HuH-7.5 (cell line): ENCODE measurements around the gene CPSF3.
A peak's percentile ranks its signal among the peaks of the same experiment; 100 is the strongest.

Source experiments
- DNase-seq: peaks from one replicate; pipeline ENCODE4 v3.0.0; 2011; ENCODE audit warnings: low spot score

Gene CPSF3

GRCh38 chr2:9419541-9419940, 3.9 kb upstream of the CPSF3 start:
- no peak for DNase-seq

GRCh38 chr2:9420495-9420894, 3.0 kb upstream of the CPSF3 start:
- no peak for DNase-seq

- peak; percentile 38 for DNase-seq
These were observed 944 bp upstream of the CPSF3 start for GRCh38 chr2:9422321-9423099.

- DNase-seq = no peak
These were observed 443 bp downstream of the CPSF3 start for GRCh38 chr2:9423922-9424272.

- DNase-seq = no peak
These were observed 1.2 kb downstream of the CPSF3 start for GRCh38 chr2:9424447-9425164.

- no peak for DNase-seq
These were observed 5.6 kb downstream of the CPSF3 start for GRCh38 chr2:9428965-9429577.

- no peak for DNase-seq
These were observed 7.2 kb downstream of the CPSF3 start for GRCh38 chr2:9430316-9431293.

GRCh38 chr2:9434489-9434888, 11.0 kb downstream of the CPSF3 start:
- DNase-seq = no peak

GRCh38 chr2:9439536-9439935, 16.1 kb downstream of the CPSF3 start:
- no peak for DNase-seq

GRCh38 chr2:9440058-9440727, 16.7 kb downstream of the CPSF3 start:
- DNase-seq = no peak

GRCh38 chr2:9441556-9441955, 18.1 kb downstream of the CPSF3 start:
- no peak for DNase-seq

- no peak for DNase-seq
These were observed 20.1 kb downstream of the CPSF3 start for GRCh38 chr2:9443526-9443925.

- DNase-seq = no peak
These were observed 21.6 kb downstream of the CPSF3 start for GRCh38 chr2:9445089-9445488.

GRCh38 chr2:9451231-9451630, 27.8 kb downstream of the CPSF3 start:
- no peak for DNase-seq

GRCh38 chr2:9460441-9461017, 37.1 kb downstream of the CPSF3 start:
- DNase-seq = no peak

- no peak for DNase-seq
These were observed 37.6 kb downstream of the CPSF3 start for GRCh38 chr2:9461079-9461478.

- DNase-seq = no peak
These were observed 38.9 kb downstream of the CPSF3 start for GRCh38 chr2:9462313-9462712.

GRCh38 chr2:9462886-9463697, 39.6 kb downstream of the CPSF3 start:
- no peak for DNase-seq

GRCh38 chr2:9463698-9464034, 40.2 kb downstream of the CPSF3 start:
- no peak for DNase-seq

GRCh38 chr2:9465170-9465569, 41.7 kb downstream of the CPSF3 start:
- DNase-seq = no peak
